ENCODE results near the gene JARID2. TPM values are rescaled to one million over a fixed set of nuclear protein-coding genes. Genes with fewer than 3 reads are reported as not detected.

JARID2 gene
- total RNA-seq, 1 donor from 2014 or later: 65.6 TPM

DNA sequence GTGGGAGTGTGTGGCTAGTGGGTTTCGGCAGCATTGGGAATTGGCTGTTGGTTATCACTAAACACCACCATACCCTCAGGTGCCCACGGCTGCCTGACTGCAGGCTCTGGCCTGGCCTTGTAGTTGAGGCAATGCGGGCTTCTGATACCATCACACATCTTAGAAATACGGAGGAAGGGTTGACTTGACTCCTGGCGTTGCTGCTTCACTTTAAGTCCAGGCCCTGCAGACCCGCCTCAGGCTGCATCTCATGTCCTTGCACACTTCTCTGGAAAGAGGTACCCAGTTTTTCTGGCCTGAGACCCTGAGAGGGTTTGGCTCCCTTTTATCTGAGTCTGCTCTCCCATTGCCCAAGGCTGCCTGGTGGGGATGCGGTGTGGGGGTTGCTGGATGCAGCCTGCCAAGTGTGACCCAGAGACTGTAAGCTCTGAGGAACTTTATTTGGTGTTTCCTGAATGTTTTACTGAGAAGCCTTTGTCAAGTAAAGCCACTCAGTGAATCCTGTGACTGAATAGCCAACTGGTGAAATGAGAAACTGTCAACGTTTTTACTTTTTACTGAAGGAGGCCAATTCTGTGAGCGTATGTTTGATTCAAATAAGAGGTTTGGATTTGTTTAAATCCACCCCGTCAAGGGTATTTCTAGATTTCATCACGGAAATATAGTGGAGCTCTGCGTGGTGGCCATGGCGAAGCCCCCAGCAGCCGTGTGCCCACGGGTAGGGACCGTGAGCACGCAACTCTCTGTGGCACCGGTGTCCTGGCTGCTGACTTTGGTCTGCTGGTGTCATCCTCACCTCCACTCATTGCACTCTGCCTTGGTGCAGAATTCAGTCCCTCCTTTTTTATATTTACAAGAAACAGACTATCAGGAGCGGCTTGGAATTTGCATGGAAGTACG is 256.8 kb downstream of the JARID2 start:
- Mint-ChIP-seq H3K4me3 (ENCODE audit: low read depth) (no peak overlapping the region), H3K9me3 (ENCODE audit: low read depth) (no peaks in the 10 kb centered on the region), H3K27ac (no peak overlapping the region), H3K27me3 (no peaks in the 10 kb centered on the region), H3K4me1 (ENCODE audit: low read depth) (peaks cover 9% of the 10 kb centered on the region), H3K36me3 (ENCODE audit: insufficient read depth) (peaks cover 32% of the 10 kb centered on the region)
- no peak for DNase-seq (ENCODE audit: low spot score, unreplicated experiment)
- TF ChIP-seq, protein P1, sequence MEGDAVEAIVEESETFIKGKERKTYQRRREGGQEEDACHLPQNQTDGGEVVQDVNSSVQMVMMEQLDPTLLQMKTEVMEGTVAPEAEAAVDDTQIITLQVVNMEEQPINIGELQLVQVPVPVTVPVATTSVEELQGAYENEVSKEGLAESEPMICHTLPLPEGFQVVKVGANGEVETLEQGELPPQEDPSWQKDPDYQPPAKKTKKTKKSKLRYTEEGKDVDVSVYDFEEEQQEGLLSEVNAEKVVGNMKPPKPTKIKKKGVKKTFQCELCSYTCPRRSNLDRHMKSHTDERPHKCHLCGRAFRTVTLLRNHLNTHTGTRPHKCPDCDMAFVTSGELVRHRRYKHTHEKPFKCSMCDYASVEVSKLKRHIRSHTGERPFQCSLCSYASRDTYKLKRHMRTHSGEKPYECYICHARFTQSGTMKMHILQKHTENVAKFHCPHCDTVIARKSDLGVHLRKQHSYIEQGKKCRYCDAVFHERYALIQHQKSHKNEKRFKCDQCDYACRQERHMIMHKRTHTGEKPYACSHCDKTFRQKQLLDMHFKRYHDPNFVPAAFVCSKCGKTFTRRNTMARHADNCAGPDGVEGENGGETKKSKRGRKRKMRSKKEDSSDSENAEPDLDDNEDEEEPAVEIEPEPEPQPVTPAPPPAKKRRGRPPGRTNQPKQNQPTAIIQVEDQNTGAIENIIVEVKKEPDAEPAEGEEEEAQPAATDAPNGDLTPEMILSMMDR (IDR thresholded peaks at IDR 0.05; ENCODE audit: unreplicated experiment): no peak

DNA sequence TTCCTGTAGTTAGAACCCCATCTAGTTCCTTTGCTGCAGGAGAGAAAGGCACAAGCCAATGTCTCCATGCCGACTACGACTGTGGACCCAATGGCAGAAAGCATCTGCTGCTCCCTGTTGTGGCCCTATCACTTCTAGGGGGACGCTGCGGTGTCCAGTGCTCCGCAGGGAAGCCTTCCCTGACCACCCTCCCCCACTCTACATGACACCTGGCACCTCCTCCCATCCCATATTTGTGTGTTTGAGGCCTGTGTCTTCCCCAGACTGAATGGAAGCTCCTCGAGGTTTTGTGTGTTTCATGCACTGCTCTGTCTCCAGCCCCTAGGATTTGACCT is 257.4 kb downstream of the JARID2 start:
- no peaks in the 10 kb centered on the region for H3K9me3 Mint-ChIP-seq (ENCODE audit: low read depth)
- no peaks in the 10 kb centered on the region for H3K27me3 Mint-ChIP-seq
- no peak overlapping the region for H3K4me3 Mint-ChIP-seq (ENCODE audit: low read depth)
- H3K4me1 Mint-ChIP-seq (ENCODE audit: low read depth): peaks cover 9% of the 10 kb centered on the region
- DNase-seq (ENCODE audit: low spot score, unreplicated experiment): no peak
- TF ChIP-seq, protein P1 (IDR thresholded peaks at IDR 0.05; ENCODE audit: unreplicated experiment): no peak
- peak overlapping the region; percentile 91 for H3K27ac Mint-ChIP-seq
- H3K36me3 Mint-ChIP-seq (ENCODE audit: insufficient read depth): peaks cover 27% of the 10 kb centered on the region

DNA sequence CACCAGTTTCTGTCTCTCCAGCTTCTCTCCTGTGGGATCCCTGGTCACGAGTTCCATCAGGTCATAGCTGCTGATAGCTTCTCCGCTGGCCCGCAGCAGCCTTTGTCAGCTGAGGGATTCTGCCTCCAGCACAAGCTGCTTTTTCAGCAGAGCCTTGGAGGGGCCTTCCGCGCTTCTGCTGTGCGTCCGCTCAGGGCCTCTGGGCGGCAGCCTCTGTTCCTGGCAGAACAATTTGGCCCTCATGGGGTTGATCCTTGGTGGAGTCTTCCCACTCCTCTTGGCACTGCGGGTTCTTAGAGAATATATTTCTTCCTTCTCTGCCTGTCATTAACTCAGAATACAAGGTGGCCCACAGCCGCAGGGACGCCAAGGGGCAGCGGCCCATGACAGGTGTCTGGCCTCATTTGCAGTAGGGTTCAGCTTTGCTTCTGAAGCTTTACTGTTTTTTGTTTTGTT is 258.2 kb downstream of the JARID2 start:
- H3K27ac Mint-ChIP-seq: peak overlapping the region; percentile 82
- TF ChIP-seq, protein P1 (IDR thresholded peaks at IDR 0.05; ENCODE audit: unreplicated experiment): no peak
- no peak for DNase-seq (ENCODE audit: low spot score, unreplicated experiment)
- H3K27me3 Mint-ChIP-seq: no peaks in the 10 kb centered on the region
- H3K36me3 Mint-ChIP-seq (ENCODE audit: insufficient read depth): peaks cover 30% of the 10 kb centered on the region
- H3K9me3 Mint-ChIP-seq (ENCODE audit: low read depth): no peaks in the 10 kb centered on the region
- peaks cover 9% of the 10 kb centered on the region for H3K4me1 Mint-ChIP-seq (ENCODE audit: low read depth)
- H3K4me3 Mint-ChIP-seq (ENCODE audit: low read depth): no peak overlapping the region

DNA sequence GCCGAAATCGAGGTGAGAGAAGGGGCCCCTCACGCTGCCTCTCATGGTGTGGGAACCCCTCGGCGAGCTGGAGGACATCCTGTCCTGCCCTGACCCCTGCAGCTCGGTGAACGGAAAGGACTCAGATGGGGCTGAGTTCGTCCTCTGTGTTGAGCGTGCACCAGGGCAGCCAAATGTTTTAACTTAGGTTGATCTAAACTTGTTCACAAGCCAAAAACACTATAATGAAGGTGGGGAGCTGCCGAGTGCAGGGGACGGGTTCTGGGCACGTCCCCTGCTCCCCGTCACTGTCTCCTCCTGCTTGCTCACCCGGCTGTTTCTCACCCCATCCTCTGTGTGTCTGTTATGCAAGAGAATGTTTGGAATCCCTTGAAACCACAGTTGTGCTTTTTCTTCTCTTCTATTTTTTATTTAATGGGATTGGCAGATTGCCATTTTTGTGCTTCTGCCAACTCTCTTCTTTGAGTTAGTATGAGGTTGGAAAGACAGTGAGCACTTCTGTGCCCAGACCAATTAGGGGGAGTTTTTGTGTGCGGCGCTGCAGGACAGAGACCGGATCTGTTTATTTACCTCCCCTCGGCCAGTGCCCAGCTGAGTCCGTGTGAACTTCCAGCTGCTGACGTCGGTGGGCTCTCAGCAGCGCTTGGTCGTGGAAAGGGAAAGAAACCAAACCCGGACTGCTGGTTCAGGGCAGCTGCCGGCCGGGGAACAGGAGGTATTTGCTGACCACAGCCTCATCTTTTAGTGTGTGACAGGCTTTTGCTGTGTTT is 258.9 kb downstream of the JARID2 start:
- TF ChIP-seq, protein P1 (IDR thresholded peaks at IDR 0.05; ENCODE audit: unreplicated experiment): no peak
- H3K4me1 Mint-ChIP-seq (ENCODE audit: low read depth): peaks cover 9% of the 10 kb centered on the region
- no peaks in the 10 kb centered on the region for H3K27me3 Mint-ChIP-seq
- H3K27ac Mint-ChIP-seq: peak overlapping the region; percentile 82
- H3K36me3 Mint-ChIP-seq (ENCODE audit: insufficient read depth): peaks cover 33% of the 10 kb centered on the region
- no peak overlapping the region for H3K4me3 Mint-ChIP-seq (ENCODE audit: low read depth)
- no peak for DNase-seq (ENCODE audit: low spot score, unreplicated experiment)
- no peaks in the 10 kb centered on the region for H3K9me3 Mint-ChIP-seq (ENCODE audit: low read depth)

DNA sequence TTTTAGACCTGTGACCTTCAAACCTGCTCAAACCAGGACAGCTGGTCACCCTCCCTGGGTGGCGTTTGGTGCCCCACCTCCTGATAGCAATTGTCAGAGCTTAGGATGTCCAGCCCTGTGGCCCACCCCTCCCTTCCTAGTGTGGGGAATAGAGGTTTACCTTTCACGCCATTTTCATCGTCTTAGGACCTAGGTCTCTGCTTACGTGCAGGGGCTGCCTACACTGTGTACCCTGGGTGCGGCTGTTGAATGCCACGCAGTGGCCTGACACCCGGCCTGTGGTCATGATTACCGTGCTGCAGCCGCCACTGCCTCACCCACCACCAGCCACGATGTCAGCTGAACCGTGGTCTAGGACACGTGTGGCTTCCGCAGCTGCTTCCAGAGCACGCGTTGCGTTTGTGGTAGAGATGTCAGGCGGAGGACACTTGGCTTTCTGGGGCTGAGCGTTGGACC is 259.6 kb downstream of the JARID2 start:
- Mint-ChIP-seq H3K27ac (peak overlapping the region; percentile 74), H3K9me3 (ENCODE audit: low read depth) (no peaks in the 10 kb centered on the region), H3K36me3 (ENCODE audit: insufficient read depth) (peaks cover 34% of the 10 kb centered on the region), H3K27me3 (no peaks in the 10 kb centered on the region), H3K4me1 (ENCODE audit: low read depth) (peaks cover 9% of the 10 kb centered on the region), H3K4me3 (ENCODE audit: low read depth) (no peak overlapping the region)
- DNase-seq (ENCODE audit: low spot score, unreplicated experiment): no peak
- TF ChIP-seq, protein P1 (IDR thresholded peaks at IDR 0.05; ENCODE audit: unreplicated experiment): no peak

Data from progenitor cell of endocrine pancreas (in vitro differentiated cells).